LNCaP clone FGC (cell line): Measurements from ENCODE around the gene ITPA.

Source experiments
- DNase-seq: peaks from one replicate; pipeline ENCODE4 v3.0.0-alpha.2; 2011; ENCODE audit warnings: low read depth
- H3K4me3 ChIP-seq: 2 replicates; pipeline ENCODE4 v1.5.1; 2011; ENCODE audit warnings: mild to moderate bottlenecking, low read depth, low read length, control low read depth
- CTCF ChIP-seq: IDR thresholded peaks from 2 replicates; pipeline ENCODE4 v1.5.1; 2012; ENCODE audit warnings: mild to moderate bottlenecking; ENCODE audit not compliant: control insufficient read depth, insufficient read depth; ENCODE audit errors: extremely low read depth

Gene ITPA

GRCh38 chr20:3188823-3189413 is 20.4 kb upstream of the ITPA start:
- DNase-seq, result no peak
- H3K4me3 ChIP-seq, result no peak overlapping the region
- TF ChIP-seq CTCF, result no peak

GRCh38 chr20:3189561-3190131 is 19.7 kb upstream of the ITPA start:
- no peak overlapping the region for H3K4me3 ChIP-seq
- no peak for DNase-seq
- TF ChIP-seq CTCF, result no peak

GRCh38 chr20:3190681-3191111 is 18.6 kb upstream of the ITPA start:
- DNase-seq, result no peak
- TF ChIP-seq CTCF, result no peak
- no peak overlapping the region for H3K4me3 ChIP-seq

GRCh38 chr20:3192226-3193015 is 16.9 kb upstream of the ITPA start:
- H3K4me3 ChIP-seq, result no peak overlapping the region
- DNase-seq, result no peak
- no peak for TF ChIP-seq CTCF

GRCh38 chr20:3193806-3194616 is 15.3 kb upstream of the ITPA start:
- DNase-seq, result no peak
- TF ChIP-seq CTCF, result no peak
- H3K4me3 ChIP-seq, result no peak overlapping the region

- no peak for DNase-seq
- H3K4me3 ChIP-seq, result no peak overlapping the region
These were observed 14.5 kb upstream of the ITPA start for GRCh38 chr20:3194617-3195280.

More at GRCh38 chr20:3194617-3195280, 14.5 kb upstream of the ITPA start:
- TF ChIP-seq CTCF, result no peak
